Stimulated activated CD8-positive, alpha-beta memory T cell treated with anti-CD3 and anti-CD28 coated beads, Interleukin-15, amount 100 ng/mL, for 4 hours (primary cell): Measurements from ENCODE around the gene RASGRP2.

Experiments used
- DNase-seq, 2 donors: peaks; one replicate each; pipeline ENCODE4 v3.0.0-alpha.2; 2020; ENCODE audit warnings: low read depth in 2 of 2

Gene RASGRP2

DNA sequence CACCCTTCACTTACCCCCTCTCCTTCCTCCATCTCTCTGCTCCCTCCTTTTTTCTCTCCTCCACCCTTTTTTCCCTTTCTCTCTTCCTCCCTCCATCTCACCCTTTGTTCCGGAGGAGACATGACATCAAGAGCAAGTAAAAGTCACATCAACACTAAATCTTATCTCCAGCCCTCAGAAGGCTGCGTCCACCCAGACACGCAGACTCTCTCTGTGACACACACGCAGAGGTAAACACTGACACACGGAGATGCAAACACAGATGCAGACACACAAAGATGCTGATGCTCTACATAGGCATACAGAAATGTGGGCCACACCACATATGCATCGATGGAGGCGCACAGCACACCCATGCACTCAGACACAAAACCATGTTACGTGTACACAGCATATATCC is 47.9 kb downstream of the RASGRP2 start:
- DNase-seq: no peak

DNA sequence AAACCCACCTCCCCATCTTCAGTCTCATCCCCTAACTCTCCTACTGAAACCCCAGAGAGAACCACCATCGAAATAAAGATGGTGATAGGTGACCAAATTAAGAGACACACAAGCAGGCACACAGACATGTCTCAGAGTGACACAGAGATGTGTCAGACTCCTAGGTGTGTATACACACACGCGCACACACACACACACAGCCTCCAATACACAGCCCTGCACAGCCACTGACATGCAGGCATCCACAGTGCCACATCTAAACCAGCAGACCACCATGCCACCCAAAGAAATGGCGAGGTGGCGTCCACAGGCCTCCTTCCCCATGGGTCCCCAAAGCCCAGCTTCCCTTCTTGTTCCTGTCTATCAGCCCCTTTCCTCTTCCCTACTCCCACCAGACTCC is 48.4 kb downstream of the RASGRP2 start:
- no peak for DNase-seq

DNA sequence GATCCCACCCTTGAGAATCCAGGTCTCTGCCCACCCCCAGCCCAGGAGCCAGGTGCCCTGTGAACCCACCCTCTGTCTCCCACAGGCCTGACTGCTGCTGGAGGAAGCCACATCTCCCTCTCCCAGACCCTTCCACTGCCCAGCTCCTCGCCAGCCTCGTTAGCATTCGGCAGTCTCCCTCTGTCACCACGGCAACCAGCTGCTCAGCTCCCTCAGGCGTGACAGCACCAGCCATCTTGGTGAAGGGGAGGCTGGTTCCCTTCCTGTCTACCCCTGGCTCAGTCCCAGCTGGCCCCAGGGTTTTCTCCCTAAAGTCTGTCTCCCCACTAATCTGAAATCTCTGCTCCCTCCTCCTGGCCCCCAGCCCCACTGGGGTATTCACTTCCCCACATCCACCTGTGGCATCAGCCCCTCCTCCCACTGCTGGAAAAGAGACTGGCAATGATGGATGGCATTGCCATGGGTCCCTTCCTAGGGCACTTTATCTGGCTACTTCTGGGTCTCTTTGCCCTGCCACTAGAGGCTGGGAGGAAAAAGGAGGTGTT is 49.0 kb downstream of the RASGRP2 start:
- no peak for DNase-seq

DNA sequence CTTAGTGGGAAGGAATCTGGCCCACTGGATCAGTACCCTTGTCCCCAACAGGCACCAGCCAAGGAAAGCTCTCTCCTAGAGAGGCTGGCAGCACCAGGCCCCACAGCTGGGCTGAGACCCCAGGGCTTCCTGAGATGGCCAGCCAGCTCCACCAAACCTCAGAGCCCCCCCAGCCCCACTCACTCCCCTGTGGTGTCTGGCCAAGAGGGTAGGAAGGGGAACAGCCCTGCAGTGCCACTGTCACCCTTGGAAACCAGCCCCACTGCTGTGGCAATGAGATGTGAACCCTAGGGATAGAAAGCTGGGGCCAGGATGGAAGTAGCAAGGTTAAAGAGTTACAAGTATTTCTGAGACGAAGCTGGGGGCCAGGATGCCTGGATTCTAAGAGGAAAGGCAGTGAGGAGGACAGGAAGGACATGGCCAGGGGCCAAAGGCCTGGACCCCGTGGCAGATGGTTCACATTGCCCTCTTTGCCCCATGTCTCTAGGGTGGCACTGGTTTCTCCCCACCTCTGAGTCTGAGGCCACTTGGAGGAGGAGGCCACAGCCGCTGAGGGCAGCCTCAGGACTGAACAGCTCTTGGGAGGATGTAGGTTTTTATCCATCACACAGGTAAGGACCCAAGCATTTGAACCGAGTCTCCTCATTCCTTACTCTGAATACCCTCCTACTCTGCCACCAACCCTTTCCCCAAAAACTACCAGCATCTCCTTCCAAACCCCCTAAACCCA is 49.8 kb downstream of the RASGRP2 start:
- no peak for DNase-seq

GRCh38 chr11:64692764-64693331 is 51.1 kb downstream of the RASGRP2 start:
- DNase-seq: no peak

- DNase-seq: no peak
Measured at GRCh38 chr11:64691543-64691942, 52.4 kb downstream of the RASGRP2 start.

- no peak for DNase-seq
Measured at GRCh38 chr11:64690235-64690634, 53.7 kb downstream of the RASGRP2 start.

- peak; percentile 68 to 74 for DNase-seq
Measured at GRCh38 chr11:64688534-64688982, 55.4 kb downstream of the RASGRP2 start.

- DNase-seq: no peak
Measured at GRCh38 chr11:64687643-64688533, 56.1 kb downstream of the RASGRP2 start.

GRCh38 chr11:64687204-64687603 is 56.7 kb downstream of the RASGRP2 start:
- DNase-seq: no peak

DNA sequence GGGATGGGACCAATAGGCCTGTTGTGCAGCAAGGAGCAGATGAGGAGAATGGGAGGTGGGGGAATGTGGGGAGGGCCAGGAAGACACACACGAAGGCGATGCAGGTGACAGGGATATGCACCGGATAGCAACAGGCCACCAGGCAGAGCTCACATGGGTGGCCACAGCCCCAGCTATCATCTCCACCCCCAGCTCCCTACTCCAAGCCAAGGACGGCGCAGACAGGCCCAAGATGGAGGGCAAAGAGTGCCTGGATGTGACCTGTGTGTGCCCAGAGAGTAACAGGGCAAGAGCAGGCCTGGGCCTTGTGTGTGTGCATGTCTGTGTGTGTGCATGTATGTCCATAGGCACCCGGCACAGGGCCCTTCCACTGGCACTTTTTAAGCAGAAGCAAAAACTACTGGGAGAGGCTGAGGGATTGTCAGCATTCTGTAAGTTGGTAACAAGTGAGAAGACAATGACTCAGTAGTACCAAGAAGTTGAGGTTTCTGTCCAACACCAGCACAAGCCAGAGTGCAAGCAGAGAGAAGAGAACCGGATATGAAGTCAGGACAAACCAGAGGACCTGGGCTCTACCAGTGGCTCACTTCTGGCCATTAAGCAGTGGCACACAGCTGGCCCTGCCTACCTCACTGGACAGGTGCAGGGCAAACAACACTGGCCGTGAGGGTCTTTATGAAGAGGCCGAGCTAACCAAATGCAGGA is 57.3 kb downstream of the RASGRP2 start:
- DNase-seq: no peak

GRCh38 chr11:64685536-64685935 is 58.4 kb downstream of the RASGRP2 start:
- DNase-seq: no peak

- DNase-seq: no peak
Measured at GRCh38 chr11:64684357-64684756, 59.6 kb downstream of the RASGRP2 start.

DNA sequence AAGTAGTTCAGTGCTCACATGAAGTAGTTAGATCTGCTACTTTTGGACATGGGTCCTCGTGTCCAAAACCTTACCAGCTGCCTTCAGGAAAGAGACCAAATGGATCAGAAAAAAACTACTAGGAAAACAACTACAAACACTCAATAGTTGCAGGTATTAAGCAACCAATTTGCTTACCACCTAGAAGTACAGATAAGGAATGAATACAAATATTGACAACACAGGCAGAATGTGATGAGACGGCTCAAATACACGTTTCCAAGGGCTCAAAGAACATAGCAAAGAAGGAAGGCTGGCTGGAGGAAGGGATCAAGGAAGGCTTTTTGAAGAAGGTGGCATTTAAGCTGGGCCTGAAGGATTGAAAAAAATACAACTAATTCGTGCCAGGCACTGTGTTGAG is 62.8 kb downstream of the RASGRP2 start:
- no peak for DNase-seq

- DNase-seq: no peak
Measured at GRCh38 chr11:64679846-64680245, 64.1 kb downstream of the RASGRP2 start.

DNA sequence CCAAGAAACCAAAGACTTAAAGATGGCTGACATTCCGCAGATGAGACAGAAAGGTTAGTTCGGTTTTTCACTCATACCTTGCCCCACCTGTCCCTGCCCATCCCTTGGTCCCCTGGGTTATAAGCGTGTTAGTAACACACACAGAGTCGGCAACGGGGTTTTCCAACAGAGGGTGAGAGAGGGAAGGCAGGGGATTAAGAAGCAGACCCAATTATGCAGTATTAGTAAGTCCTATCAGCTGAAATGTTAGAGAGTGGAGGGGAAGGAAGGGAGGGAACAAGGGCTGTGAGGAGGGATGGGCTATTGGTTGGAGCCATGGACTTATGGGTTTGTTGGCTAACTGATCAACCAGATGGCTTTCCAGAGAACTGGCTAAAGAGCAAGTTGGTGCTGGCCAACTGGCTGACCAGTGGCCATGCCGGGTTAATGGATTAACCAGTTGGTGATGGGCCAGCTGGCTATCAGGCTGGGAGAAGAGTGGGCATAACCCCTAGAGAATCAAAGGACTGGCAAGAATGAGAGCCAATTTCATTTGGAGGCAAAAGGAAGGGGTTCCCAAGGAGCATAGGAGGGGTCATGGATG is 66.4 kb downstream of the RASGRP2 start:
- DNase-seq: no peak
